Stimulated activated CD4-positive, alpha-beta T cell treated with anti-CD3 and anti-CD28 coated beads, Interleukin-12 subunit alpha, Interleukin-12 subunit beta, amount 100 ng/mL, for 48 hours (primary cell): ENCODE data around the gene GLRX3.

Experiments used
- DNase-seq, 3 donors: peaks; one replicate each; pipeline ENCODE4 v3.0.0-alpha.2; 2020; ENCODE audit warnings: low read depth in 2 of 3, low spot score in 1 of 3

The GLRX3 gene

DNA sequence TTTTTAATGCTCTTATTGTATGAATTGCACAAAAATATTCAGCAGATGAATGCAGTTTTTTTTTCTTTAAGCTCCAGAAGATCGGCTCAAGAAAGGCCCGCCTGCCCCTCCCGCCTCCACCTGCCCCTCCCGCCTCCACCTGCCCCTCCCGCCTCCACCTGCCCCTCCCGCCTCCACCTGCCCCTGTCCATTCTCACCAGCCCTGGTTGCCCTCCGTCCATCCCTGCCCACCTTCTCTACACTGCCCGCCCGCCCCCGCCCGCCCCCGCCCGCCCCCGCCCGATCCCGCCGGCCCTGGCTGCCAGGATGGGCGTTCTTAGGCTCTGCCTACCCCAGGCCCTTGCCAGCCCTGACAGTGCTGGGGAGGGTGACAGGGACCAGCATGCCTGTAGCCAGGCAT, 67.4 kb downstream of the GLRX3 start:
- DNase-seq: no peak

- DNase-seq: no peak
Measured at GRCh38 chr10:130206216-130206737, 70.1 kb downstream of the GLRX3 start.

DNA sequence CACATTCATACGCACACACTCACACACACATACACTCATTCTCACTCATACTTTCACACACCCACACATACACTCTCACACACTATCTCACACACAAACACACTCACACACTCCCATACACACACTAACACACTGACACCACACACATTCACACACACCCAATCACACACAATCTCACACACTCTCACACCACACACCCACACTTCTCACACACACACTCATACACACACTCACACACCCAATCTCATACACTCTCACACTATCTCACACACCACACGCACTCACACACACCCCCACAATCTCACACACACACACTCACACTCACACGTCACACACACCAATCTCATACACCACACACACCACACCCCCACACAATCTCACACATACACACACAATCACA, 71.0 kb downstream of the GLRX3 start:
- DNase-seq: no peak

DNA sequence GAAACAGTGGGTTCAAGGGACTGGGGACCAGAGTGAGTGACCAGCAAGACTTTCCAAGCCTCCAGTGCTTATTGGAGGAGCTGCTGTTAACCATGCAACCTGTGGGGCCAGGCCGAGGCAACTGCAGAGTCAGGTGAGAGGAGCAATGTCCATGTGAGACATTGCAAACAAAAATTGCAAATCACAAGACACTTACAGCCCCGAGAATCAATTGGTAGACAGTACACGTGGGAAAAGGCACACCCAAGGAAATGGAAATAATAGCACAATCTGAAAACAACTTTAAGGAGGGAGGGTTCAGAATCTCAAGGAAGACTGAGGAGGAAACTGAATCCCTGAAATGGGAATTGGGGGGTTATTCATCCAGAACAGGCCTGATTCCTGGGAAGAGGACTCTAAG, 72.6 kb downstream of the GLRX3 start:
- no peak for DNase-seq

DNA sequence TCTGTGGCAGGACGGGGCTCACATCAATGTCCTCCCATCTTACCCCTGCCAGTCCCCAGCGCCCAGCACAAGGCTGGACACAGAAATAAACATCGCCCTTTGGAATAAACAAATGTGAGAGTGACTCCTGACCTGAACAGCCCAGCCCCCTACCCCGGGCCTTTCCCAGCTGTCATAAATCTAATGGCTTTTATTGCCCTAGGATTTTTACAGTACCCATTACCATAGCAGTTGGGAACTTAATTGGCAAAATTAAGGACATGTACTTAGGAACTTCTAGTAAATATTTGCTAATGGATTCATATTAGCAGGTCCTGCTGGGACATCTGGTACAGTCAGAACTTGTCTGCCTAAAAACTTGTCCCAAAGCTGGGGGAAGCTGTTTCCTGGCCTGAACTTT, 76.6 kb downstream of the GLRX3 start:
- DNase-seq: no peak

GRCh38 chr10:130213286-130214080, 77.3 kb downstream of the GLRX3 start:
- DNase-seq: no peak

DNA sequence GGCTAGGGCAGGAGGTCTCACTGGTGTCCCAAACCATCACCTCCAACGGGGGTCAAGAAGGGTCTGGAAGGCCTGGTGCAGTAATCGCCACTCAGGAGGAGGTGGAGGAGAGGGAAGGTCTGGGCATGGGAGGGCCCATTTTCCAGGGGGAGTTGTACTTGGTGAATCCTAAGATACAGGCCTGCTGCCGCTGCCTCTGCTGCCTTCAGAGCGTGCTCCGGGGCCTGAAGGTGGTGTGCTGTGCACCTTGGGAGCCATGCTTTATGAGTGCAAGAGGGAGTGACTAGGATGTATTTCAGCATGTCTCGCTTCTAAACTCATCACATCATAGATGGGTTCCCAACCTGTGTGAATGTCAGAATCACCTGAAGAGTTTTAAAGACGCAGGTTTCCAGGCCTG, 78.2 kb downstream of the GLRX3 start:
- DNase-seq: no peak

- DNase-seq: no peak
Measured at GRCh38 chr10:130215151-130215930, 79.2 kb downstream of the GLRX3 start.

GRCh38 chr10:130215931-130216231, 79.7 kb downstream of the GLRX3 start:
- DNase-seq: no peak

DNA sequence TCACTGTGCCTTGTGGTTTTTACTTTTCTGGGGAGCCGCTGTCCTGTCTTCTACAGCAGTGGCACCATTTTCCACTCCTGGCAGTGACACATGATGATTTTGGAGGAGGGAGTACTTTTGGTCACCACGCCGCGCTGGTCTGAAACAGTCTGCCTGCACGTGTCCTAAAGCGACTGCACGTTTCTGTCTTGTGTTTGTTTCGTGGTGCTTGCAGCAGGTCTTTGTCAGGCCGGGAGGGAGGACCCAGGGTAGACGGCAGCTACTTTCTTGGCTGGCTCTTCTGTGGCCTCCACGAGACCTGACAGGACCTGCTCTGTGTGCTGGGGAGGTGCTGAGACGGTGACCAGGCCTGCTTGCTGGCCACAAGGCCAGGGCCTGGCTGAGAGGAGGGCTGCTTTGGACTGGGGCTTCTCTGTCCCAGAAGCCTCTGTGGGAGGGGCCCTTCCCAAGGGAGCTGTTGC, 82.0 kb downstream of the GLRX3 start:
- no peak for DNase-seq

- no peak for DNase-seq
Measured at GRCh38 chr10:130218936-130219335, 82.7 kb downstream of the GLRX3 start.

GRCh38 chr10:130220251-130221185, 84.3 kb downstream of the GLRX3 start:
- DNase-seq: no peak

GRCh38 chr10:130221456-130222375, 85.5 kb downstream of the GLRX3 start:
- DNase-seq: no peak

DNA sequence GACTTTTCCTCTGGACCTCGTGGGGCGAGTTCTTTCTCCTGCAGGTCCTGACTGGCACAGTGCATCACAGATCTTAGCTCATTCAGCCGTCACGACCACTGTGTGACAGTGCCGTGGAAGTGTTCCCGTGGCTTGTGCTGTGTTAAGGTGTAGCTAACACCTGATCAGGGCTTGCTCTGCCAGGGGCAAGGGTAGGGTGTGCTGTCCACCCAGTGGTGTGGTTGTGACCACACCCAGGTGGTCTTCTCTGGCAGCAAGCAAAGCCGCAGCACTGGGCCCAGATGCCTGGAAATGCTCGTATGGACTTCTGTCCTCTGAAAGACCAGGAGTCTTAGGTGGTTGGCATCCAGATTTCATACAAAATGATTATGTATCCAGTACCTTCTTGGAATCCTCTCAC, 86.2 kb downstream of the GLRX3 start:
- DNase-seq: no peak

GRCh38 chr10:130224228-130224627, 88.0 kb downstream of the GLRX3 start:
- no peak for DNase-seq

- DNase-seq: no peak
Measured at GRCh38 chr10:130226012-130226411, 89.8 kb downstream of the GLRX3 start.

DNA sequence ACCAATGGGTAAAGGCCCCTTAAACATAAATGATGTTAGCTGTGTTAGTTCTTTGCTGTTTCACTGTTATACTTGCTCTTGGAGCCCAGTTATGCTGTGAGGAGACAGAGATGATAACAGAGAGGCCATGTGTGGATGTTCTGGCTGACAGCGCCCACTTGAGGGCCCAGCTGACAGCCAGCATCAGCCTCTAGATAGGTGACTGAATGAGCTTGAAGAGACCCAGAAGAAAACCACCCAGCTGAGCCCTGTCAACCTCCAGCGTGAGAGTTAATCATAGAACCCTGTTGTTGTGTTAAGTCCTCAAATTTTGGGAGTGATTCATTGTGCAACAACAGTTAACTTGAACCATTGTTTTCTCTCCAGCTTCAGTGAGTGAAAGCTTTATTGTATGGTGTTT, 91.7 kb downstream of the GLRX3 start:
- DNase-seq: no peak
